BE2C (cell line): ENCODE measurements around the gene TAF8.

Source experiments
- DNase-seq: peaks from one replicate; pipeline ENCODE4 v3.0.0-alpha.2; 2020
- H3K27me3 ChIP-seq: fragments of 250-450 bp; sonication (Bioruptor Pico); 2 replicates; pipeline ENCODE4 v1.5.1; 2020; ENCODE audit warnings: mild to moderate bottlenecking
- H3K36me3 ChIP-seq: fragments of 250-450 bp; sonication (Bioruptor Pico); 2 replicates; pipeline ENCODE4 v1.5.1; 2020; ENCODE audit warnings: mild to moderate bottlenecking
- H3K4me1 ChIP-seq: fragments of 250-450 bp; sonication (Bioruptor Pico); 2 replicates; pipeline ENCODE4 v1.5.1; 2020
- H3K4me3 ChIP-seq: 2 replicates; pipeline ENCODE4 v1.5.1; 2011; ENCODE audit warnings: low read depth, low read length
- H3K9me3 ChIP-seq: fragments of 250-450 bp; sonication (Bioruptor Pico); 2 replicates; pipeline ENCODE4 v1.5.1; 2020
- TF ChIP-seq, protein P1 (sequence below): IDR thresholded peaks from 2 replicates; pipeline ENCODE4 v1.5.1; 2012; ENCODE audit warnings: mild to moderate bottlenecking, low read depth, low read length

TAF8 gene

DNA sequence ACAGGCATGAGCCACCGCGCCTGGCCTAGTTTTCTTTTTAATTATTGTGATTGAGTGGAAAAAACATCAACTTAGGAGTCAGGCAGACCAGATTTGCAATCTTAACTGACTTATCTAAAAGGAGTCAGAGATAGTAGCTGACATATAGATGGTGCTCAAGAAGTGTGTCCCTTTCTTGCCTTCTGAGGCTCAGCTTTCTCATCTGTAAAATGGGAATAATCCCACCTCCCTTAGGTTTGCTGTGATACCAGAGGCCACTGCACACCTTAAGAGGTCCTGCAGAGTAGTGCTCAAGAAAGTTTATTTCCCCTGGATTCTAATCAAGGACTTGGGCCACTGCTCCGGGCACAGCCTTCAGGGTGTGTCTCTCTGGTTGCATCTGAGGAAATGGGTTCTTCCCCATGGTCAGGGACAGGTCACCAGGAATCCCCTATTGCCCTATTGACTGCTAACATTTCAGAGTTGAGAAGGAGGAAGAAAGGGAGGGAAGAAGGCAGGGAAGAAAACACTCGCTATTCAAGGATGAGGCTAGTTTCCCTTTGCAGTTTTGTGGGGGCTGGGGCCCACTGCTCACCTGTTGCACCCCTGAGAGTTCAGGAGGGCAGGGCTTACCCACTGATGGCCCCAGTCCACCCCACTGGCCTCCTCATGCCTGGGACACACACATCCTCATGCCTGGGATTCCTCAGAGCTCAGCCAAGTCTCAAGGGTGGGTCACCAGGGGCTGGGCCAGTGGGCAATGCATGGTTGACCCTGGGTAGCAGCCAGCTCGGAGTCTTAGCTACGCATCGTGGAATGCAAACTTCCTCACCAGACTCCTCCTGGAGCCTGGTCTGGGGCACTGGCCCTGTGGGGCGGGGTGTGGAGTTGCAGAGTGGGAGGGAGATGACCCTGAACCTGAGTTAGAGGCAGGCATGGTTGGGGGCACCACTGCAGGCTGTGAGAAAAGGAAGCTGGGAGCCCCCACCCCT is 70.9 kb downstream of the TAF8 start:
- H3K4me1 ChIP-seq: peaks cover 2% of the 10 kb centered on the region; the same call in 1 of the 2 replicates
- no peaks in the 10 kb centered on the region for H3K36me3 ChIP-seq
- no peak for DNase-seq
- H3K4me3 ChIP-seq: no peak overlapping the region
- no peaks in the 10 kb centered on the region for H3K9me3 ChIP-seq
- H3K27me3 ChIP-seq: no peaks in the 10 kb centered on the region
- TF ChIP-seq, protein P1, sequence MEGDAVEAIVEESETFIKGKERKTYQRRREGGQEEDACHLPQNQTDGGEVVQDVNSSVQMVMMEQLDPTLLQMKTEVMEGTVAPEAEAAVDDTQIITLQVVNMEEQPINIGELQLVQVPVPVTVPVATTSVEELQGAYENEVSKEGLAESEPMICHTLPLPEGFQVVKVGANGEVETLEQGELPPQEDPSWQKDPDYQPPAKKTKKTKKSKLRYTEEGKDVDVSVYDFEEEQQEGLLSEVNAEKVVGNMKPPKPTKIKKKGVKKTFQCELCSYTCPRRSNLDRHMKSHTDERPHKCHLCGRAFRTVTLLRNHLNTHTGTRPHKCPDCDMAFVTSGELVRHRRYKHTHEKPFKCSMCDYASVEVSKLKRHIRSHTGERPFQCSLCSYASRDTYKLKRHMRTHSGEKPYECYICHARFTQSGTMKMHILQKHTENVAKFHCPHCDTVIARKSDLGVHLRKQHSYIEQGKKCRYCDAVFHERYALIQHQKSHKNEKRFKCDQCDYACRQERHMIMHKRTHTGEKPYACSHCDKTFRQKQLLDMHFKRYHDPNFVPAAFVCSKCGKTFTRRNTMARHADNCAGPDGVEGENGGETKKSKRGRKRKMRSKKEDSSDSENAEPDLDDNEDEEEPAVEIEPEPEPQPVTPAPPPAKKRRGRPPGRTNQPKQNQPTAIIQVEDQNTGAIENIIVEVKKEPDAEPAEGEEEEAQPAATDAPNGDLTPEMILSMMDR: no peak

DNA sequence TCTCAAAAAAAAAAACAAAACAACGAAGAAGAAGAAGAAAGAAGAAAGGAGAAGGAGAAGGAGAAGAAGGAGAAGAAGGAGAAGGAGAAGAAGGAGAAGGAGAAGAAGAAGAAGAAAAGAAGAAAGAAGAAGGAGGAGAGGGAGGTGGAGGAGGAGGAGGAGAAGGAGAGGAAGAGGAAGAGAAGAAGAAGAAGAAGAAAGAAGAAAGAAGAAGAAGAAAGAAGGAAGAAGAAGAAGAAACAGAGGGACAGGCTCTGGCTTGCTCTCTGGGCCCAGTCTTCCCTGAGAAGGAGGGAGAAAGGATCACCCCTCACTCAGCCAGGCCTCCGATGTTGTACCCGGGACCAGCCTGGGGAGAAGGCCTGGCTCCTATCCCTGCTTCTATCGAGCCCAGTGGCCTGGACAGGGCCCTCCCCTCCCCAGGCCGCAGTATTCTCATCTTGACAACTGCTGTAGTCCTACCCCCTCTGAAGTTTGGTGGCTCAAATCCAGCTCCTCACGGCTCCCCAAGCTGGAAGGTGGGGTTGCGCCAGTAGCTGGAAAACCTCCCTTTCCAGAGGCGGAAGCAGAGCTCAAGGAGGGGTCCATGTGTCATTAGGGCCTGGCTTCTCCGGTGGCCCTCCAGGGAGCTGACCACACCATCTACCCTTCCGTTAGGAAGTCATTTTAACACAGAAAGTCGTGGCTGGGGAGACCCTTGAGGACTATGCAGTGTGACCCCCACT is 73.2 kb downstream of the TAF8 start:
- Histone ChIP-seq H3K4me3 (no peak overlapping the region), H3K4me1 (no peaks in the 10 kb centered on the region; the same call in 1 of the 2 replicates), H3K36me3 (no peaks in the 10 kb centered on the region), H3K9me3 (no peaks in the 10 kb centered on the region), H3K27me3 (no peaks in the 10 kb centered on the region)
- DNase-seq: no peak
- TF ChIP-seq, protein P1: no peak

DNA sequence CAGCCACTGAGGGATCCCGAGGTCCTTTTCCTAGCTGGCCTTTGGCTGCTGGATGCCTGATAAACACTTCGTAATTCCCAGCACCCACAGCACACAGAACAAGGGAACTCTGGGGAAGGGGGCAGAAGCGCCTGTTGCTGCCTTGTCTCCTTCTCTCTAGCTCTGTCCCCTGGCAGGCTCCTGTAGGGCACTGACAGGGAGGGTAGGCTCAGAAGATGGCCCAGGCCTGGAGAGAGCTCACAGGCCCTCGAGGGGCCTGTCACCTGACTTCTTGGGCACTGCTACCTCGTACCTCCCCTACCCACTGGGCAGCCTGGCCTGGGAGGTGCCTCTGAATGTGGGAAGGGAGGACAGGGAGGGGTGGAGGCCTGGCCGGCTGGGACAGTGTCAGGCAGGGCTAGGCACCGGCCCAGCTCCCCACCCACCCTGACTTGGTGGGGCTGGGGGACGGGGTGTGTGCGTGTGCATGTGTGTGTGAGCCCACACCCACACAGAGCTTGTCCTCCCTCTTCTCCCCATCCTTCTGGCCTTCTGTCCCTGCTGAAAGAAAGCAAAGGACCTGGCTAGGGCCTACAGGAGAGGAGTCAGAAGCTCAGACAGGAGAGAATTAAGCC is 74.0 kb downstream of the TAF8 start:
- no peak for DNase-seq
- TF ChIP-seq, protein P1: no peak
- Histone ChIP-seq H3K9me3 (no peaks in the 10 kb centered on the region), H3K4me3 (no peak overlapping the region), H3K27me3 (no peaks in the 10 kb centered on the region), H3K4me1 (peaks cover 5% of the 10 kb centered on the region), H3K36me3 (no peaks in the 10 kb centered on the region)

DNA sequence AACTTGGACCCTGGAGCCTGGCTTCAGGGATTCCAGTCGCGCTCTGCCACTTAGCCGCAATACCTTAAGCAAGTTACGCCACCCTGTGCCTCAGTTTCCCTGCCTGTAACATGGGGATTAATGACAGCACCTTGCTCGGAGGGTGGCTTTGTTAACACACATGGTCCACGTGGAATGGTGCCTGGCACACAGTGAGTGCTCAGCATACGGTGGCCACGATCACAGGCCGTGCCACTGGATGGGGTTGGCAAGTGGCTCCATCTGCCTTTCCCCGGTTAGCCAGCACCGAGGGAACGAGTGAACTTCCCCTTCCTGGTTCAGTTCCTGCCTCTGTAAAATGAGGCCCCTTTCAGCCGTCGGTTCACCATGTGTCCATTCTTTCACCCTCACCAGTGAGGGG is 74.9 kb downstream of the TAF8 start:
- Histone ChIP-seq H3K9me3 (no peaks in the 10 kb centered on the region), H3K36me3 (no peaks in the 10 kb centered on the region), H3K27me3 (no peaks in the 10 kb centered on the region), H3K4me1 (peaks cover 5% of the 10 kb centered on the region), H3K4me3 (no peak overlapping the region)
- no peak for DNase-seq
- TF ChIP-seq, protein P1: no peak

DNA sequence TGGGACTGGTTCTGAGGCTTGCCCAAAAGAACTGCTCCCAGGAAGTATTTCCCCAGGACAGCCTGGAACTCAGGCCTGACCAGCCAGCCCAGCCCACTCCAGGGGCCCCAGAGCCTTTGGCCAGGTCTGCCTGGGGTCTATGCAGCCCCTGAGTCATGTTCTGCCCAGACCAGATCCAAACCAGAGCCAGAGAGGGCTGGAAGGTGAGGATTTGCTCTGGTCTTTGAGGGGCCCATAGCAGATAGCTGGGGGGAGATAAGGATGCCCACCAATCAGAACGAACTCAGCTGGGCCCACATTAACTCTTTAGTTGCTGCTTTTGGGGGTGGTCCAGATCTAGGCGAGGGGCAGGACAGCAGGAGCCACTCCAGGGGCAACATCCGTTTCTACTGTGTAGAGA is 75.3 kb downstream of the TAF8 start:
- Histone ChIP-seq H3K4me3 (no peak overlapping the region), H3K27me3 (no peaks in the 10 kb centered on the region), H3K4me1 (peaks cover 5% of the 10 kb centered on the region), H3K36me3 (no peaks in the 10 kb centered on the region), H3K9me3 (no peaks in the 10 kb centered on the region)
- TF ChIP-seq, protein P1: no peak
- DNase-seq: no peak
